Upper lobe of left lung (tissue), 4 donors: ENCODE results near the gene RNASE1.

Experiments
- CTCF ChIP-seq, 6 experiments: fragments of 450-650 bp in 4 of 6; fragments of 200-600 bp in 2 of 6; sonication (generic) in 2 of 6; IDR thresholded peaks; one replicate each; pipeline ENCODE4 v1.5.1; 2016 to 2019; ENCODE audit warnings: antibody characterized with exemption in 6 of 6
- EP300 ChIP-seq, 4 donors: sonication (generic); formaldehyde crosslinking; IDR thresholded peaks; one replicate each; pipeline ENCODE4 v1.5.1; 2017; ENCODE audit warnings: antibody characterized with exemption in 4 of 4, control low read depth in 2 of 4
- POLR2A ChIP-seq, 4 donors: fragments of 450-650 bp; IDR thresholded peaks; one replicate each; pipeline ENCODE4 v1.5.1; 2016 to 2017; ENCODE audit warnings: antibody characterized with exemption in 4 of 4, mild to moderate bottlenecking in 2 of 4
- POLR2AphosphoS5 ChIP-seq, 2 donors: sonication (generic); formaldehyde crosslinking; IDR thresholded peaks; one replicate each; pipeline ENCODE4 v1.5.1; 2017; ENCODE audit warnings: antibody characterized with exemption in 2 of 2

- no peak for TF ChIP-seq CTCF (IDR thresholded peaks at IDR 0.05)
- TF ChIP-seq POLR2A (IDR thresholded peaks at IDR 0.05): no peak
- TF ChIP-seq POLR2AphosphoS5 (IDR thresholded peaks at IDR 0.05): no peak
- TF ChIP-seq EP300 (IDR thresholded peaks at IDR 0.05): no peak
Measured at GRCh38 chr14:20827326-20827725, 24.7 kb upstream of the RNASE1 start.
